ENCODE results near the gene RABEP2. TPM values are rescaled to one million over a fixed set of nuclear protein-coding genes. Genes with fewer than 3 reads are reported as not detected.
A peak's percentile ranks its signal among the peaks of the same experiment; 100 is the strongest.

The RABEP2 gene
- total and polyA plus RNA-seq, 12 donors = 11.8 to 47.6 (median 15.9) TPM

DNA sequence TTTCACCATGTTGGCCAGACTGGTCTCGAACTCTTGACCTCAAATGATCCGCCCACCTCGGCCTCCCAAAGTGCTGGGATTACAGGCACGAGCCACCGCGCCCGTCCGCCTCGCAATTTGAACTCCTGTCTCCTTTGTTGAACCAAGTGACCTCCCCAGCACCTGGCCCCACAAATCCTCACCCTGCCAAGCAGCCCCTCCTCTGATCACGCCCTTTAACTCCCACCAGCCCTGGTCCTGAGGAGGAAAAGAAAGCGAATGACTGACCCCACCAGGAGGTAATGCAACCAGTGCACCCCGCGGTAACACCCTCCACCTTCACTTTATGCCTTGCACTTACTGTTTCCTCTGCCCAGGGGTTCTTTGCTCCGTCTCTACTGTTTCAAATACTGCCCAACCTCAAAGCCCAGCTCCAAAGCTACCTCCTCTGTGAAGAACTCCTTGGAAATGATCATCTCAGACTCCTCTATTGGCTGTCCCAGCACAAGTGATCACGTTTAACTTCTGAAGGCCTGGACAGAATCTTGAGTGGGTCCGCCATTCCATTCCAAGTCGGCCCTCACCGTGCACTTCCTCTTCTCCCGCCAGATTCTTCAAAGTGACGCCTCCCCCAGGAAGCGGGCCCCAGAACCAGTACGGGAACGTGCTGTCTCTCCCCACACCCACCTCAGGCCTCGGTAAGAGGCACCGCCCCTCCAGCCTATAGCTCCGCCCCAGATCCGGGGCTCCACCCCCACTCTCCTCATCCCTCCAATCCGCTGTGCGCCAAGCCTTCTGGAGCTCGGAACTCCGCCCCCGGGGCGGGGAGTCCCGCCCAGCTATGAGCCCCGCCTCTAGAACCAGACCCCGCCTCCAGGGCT is 11.1 kb upstream of the RABEP2 start:
- Histone ChIP-seq H3K27me3 (peaks cover 0 to 2% (median 0%) of the 10 kb centered on the region in 7 donors), H3K27ac (no peak overlapping the region), H3K4me1 (peaks cover 0 to 10% (median 4%) of the 10 kb centered on the region in 9 donors), H3K36me3 (no peaks in the 10 kb centered on the region), H3K9me3 (no peaks in the 10 kb centered on the region), H3K4me3 (peak overlapping the region in 7 of 10 donors; percentile 10 to 41 (median 31))
- WGBS, 2 donors = 34% methylated on average over 36 of the region's 36 CpGs
- intact Hi-C loops (cut with DNase I) = loop anchor here in 1 of 10 donors (10.0 kb wide), 1 partner anchor 111 kb away; the partner anchor contains the start of gene ATXN2L
- TF ChIP-seq, protein P1, sequence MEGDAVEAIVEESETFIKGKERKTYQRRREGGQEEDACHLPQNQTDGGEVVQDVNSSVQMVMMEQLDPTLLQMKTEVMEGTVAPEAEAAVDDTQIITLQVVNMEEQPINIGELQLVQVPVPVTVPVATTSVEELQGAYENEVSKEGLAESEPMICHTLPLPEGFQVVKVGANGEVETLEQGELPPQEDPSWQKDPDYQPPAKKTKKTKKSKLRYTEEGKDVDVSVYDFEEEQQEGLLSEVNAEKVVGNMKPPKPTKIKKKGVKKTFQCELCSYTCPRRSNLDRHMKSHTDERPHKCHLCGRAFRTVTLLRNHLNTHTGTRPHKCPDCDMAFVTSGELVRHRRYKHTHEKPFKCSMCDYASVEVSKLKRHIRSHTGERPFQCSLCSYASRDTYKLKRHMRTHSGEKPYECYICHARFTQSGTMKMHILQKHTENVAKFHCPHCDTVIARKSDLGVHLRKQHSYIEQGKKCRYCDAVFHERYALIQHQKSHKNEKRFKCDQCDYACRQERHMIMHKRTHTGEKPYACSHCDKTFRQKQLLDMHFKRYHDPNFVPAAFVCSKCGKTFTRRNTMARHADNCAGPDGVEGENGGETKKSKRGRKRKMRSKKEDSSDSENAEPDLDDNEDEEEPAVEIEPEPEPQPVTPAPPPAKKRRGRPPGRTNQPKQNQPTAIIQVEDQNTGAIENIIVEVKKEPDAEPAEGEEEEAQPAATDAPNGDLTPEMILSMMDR (IDR thresholded peaks at IDR 0.05) = no peak
- ATAC-seq = peak; percentile 90 to 97 (median 94)
- peak; percentile 65 to 85 for DNase-seq

- 93 to 100% methylated on average over 4 of the region's 4 CpGs for WGBS, 2 donors
- H3K4me3 ChIP-seq = no peak overlapping the region
- TF ChIP-seq, protein P1 (IDR thresholded peaks at IDR 0.05) = no peak
- intact Hi-C loops (cut with DNase I) = loop anchor here in 1 of 10 donors (10.0 kb wide), 1 partner anchor 111 kb away; the partner anchor contains the start of gene ATXN2L
- no peak for ATAC-seq
- no peak for DNase-seq
- peaks cover 0 to 10% (median 4%) of the 10 kb centered on the region in 9 donors for H3K4me1 ChIP-seq
- no peaks in the 10 kb centered on the region for H3K9me3 ChIP-seq
- H3K27ac ChIP-seq = no peak overlapping the region
- H3K36me3 ChIP-seq = no peaks in the 10 kb centered on the region
- H3K27me3 ChIP-seq = peaks cover 0 to 2% (median 0%) of the 10 kb centered on the region in 7 donors
These were observed 10.3 kb upstream of the RABEP2 start for GRCh38 chr16:28935346-28935745.

GRCh38 chr16:28933171-28933570 is 8.1 kb upstream of the RABEP2 start:
- Histone ChIP-seq H3K27me3 (peaks cover 0 to 2% (median 0%) of the 10 kb centered on the region in 7 donors), H3K9me3 (no peaks in the 10 kb centered on the region), H3K4me3 (no peak overlapping the region)

More at GRCh38 chr16:28933171-28933570, 8.1 kb upstream of the RABEP2 start:
- no peak for ATAC-seq
- no peak for DNase-seq
- peaks cover 0 to 10% (median 4%) of the 10 kb centered on the region in 9 donors for H3K4me1 ChIP-seq
- intact Hi-C loops (cut with DNase I) = loop anchor here in 1 of 10 donors (10.0 kb wide), 1 partner anchor 108 kb away; the partner anchor contains the start of gene ATXN2L
- WGBS, 2 donors = 81 to 83% methylated on average over 8 of the region's 8 CpGs
- TF ChIP-seq, protein P1 (IDR thresholded peaks at IDR 0.05) = no peak
- no peaks in the 10 kb centered on the region for H3K36me3 ChIP-seq
- no peak overlapping the region for H3K27ac ChIP-seq

Data from heart right ventricle (tissue), 16 donors.